ENCODE measurements around the gene NDRG2. TPM values are rescaled to one million over a fixed set of nuclear protein-coding genes. Genes with fewer than 3 reads are reported as not detected.

The NDRG2 gene
- total and polyA plus RNA-seq, 9 of the 15 experiments (the other 6 are each of a cell fraction or from before 2014, with no cell fraction given) = 10.1 to 105 (median 41.0) TPM

- TF ChIP-seq NFE2 (IDR thresholded peaks at IDR 0.05; ENCODE audit: low read depth) = no peak
Measured at GRCh38 chr14:21017528-21018245, 7.2 kb downstream of the NDRG2 start (continued).

GRCh38 chr14:21016413-21017190, 8.3 kb downstream of the NDRG2 start:
- CTCF ChIA-PET (ENCODE audit: low intra/inter-chr PET ratio) = no interaction called here
- FAIRE-seq (no peak), DNase-seq (ENCODE audit: extremely low read depth in 1 of 4, low spot score in 3 of 4) (no peak), ATAC-seq (no peak)
- Histone ChIP-seq H3K9me3 (replicated peaks; ENCODE audit: control insufficient read depth, insufficient read depth, low read depth, low read length) (no peaks in the 10 kb centered on the region), H3K36me3 (ENCODE audit: control insufficient read depth, insufficient read depth, low read length) (peaks cover 34% of the 10 kb centered on the region; the same call in 1 of the 3 replicates), H3K79me2 (ENCODE audit: control insufficient read depth, insufficient read depth, low read length) (no peaks in the 10 kb centered on the region), H3K27ac (ENCODE audit: extremely low read depth, low read depth, low read length) (no peak overlapping the region), H2AFZ (ENCODE audit: low read depth, low read length) (no peak overlapping the region), H3K27me3 (ENCODE audit: control insufficient read depth in 2 of 2, insufficient read depth in 2 of 2, low read length in 2 of 2) (no peaks in the 10 kb centered on the region), H3K9me1 (ENCODE audit: control insufficient read depth, insufficient read depth, low read length) (no peaks in the 10 kb centered on the region), H4K20me1 (replicated peaks; ENCODE audit: control insufficient read depth, insufficient read depth, low read length) (no peaks in the 10 kb centered on the region), H3K4me2 (ENCODE audit: insufficient read depth, low read length) (no peak overlapping the region), H3K9ac (ENCODE audit: insufficient read depth in 1 of 2, low read depth in 2 of 2, low read length in 2 of 2) (peak overlapping the region in 1 of 2 experiments; percentile 45; a peak in 1 of 4 replicates), H3K4me3 (no peak overlapping the region), H3K4me1 (replicated peaks in 1 of 2; ENCODE audit: control insufficient read depth in 2 of 2, insufficient read depth in 2 of 2, low read length in 2 of 2) (peaks cover 0 to 7% of the 10 kb centered on the region in 2 experiments; a peak in 1 of 5 replicates)
- POLR2A ChIA-PET = interaction anchor here (2.5 to 3.0 kb wide), 2 partner anchors 23 to 88 kb away, joined by 8 to 15 read pairs; no protein-coding TSS in a partner anchor
- BruUV-seq (replicated peaks) = no TSS peak
- intact Hi-C loops (cut with micrococcal nuclease) = no loop called here
- in situ Hi-C loops (cut with MboI) = no loop called here
- WGBS (ENCODE audit: insufficient coverage, low coverage, missing lambda C conversion rate) = 57% methylated on average over 8 of the region's 9 CpGs
- no peak for TF ChIP-seq TCFL5 (CRISPR knock-in tag; conservative IDR thresholded peaks at IDR 0.05)

Data from K562 (cell line).